ENCODE measurements around the gene LZTR1.
"Not testable (repeated sequence)": the region's sequence is repeated elsewhere in the genome, so short reads cannot be mapped to it uniquely, and the experiment has no call there.

The LZTR1 gene

DNA sequence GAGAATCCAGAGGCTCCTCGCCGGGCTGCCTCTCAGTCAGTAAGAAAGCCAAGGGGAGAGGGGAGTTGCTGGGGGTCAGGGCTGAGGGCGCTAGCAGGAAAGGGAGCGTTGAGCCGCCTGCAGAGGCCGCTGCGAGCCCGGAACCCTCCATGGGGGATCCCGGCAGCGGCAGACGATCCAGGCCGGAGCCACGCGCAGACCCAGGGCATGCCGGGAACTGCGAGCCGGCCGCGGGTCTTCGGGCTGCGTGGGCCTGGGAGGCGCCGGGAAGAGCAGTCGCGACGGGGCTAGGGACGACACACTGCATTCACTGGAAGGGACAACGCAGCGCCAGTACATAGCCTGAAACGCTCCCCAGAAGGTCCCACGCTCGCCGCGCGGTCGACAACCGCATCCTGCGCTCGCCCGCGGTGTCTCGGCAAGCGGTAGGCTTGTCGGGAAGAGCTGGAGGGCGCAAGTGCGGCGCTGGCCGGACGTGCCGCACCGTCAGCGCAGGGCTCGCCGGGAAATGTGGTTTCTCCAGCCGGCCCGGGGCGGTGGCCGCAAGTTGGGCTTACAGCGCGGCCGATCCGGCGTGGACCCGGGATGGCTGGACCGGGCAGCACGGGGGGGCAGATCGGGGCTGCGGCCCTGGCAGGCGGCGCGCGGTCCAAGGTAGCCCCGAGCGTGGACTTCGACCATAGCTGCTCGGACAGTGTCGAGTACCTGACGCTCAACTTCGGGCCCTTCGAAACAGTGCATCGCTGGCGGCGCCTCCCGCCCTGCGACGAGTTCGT is at the start of gene LZTR1:
TSS of gene LZTR1 (plus strand) at position 511 of the 776 bp plus-strand sequence. CDS start at position 586, 75 bp downstream.
- Histone ChIP-seq H3K9ac (ENCODE audit: low read depth, low read length) (peak within 1 kb of the TSS; percentile 89), H3K36me3 (ENCODE audit: insufficient read depth, low read length) (no peaks in the 10 kb centered on the region), H3K4me1 (ENCODE audit: insufficient read depth, low read length) (peaks cover 5% of the 10 kb centered on the region; the same call in 1 of the 2 replicates), H3K9me3 (ENCODE audit: control insufficient read depth, insufficient read depth, low read length) (peaks cover 6% of the 10 kb centered on the region; the same call in 1 of the 2 replicates)

DNA sequence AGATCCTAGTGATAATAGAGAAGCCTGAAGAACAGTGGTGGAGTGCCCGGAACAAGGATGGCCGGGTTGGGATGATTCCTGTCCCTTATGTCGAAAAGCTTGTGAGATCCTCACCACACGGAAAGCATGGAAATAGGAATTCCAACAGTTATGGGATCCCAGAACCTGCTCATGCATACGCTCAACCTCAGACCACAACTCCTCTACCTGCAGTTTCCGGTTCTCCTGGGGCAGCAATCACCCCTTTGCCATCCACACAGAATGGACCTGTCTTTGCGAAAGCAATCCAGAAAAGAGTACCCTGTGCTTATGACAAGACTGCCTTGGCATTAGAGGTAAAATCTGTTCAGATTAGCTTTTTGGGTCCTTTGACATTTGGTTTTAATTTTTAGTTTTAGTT is 48.2 kb upstream of the LZTR1 start:
- no peaks in the 10 kb centered on the region for H3K9me3 ChIP-seq (ENCODE audit: control insufficient read depth, insufficient read depth, low read length)
- no peak overlapping the region for H3K9ac ChIP-seq (ENCODE audit: low read depth, low read length)
- no peaks in the 10 kb centered on the region for H3K4me1 ChIP-seq (ENCODE audit: insufficient read depth, low read length)
- peaks cover 9% of the 10 kb centered on the region; the same call in 1 of the 2 replicates for H3K36me3 ChIP-seq (ENCODE audit: insufficient read depth, low read length)

GRCh38 chr22:20935049-20935448 is 47.0 kb upstream of the LZTR1 start:
- not testable (repeated sequence) for H3K9me3 ChIP-seq (ENCODE audit: control insufficient read depth, insufficient read depth, low read length); H3K4me1 ChIP-seq (ENCODE audit: insufficient read depth, low read length); H3K9ac ChIP-seq (ENCODE audit: low read depth, low read length); H3K36me3 ChIP-seq (ENCODE audit: insufficient read depth, low read length)

DNA sequence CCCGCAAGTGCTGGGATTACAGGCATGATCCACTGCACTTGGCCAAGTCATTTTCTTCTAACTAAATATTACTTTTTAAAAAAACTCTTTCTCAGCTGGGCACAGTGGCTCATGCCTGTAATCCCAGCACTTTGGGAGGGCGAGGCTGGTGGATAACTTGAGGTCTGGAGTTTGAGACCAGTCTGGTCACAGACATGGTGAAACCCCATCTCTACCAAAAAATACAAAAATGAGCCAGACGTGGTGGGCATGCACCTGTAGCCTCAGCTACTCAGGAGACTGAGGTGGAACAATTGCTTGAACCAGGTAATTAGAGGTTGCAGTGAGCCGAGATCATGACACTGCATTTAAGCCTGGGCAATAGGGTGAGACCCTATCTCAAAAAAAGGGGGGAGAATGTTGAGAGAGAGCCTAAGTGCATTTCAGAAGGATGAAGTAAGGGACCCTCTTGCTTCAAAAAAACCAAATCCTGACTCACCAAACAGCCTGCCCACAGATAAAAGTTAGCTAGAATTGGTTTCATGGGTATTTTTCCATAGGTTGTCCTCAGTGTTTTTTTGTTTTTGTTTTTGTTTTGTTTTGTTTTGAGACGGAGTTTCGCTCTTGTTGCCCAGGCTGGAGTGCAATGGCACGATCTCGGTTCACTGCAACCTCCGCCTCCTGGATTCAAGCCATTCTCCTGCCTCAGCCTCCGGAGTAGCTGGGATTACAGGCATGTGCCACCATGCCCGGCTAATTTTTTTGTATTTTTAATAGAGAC is 46.1 kb upstream of the LZTR1 start:
- H3K36me3 ChIP-seq (ENCODE audit: insufficient read depth, low read length); H3K4me1 ChIP-seq (ENCODE audit: insufficient read depth, low read length); H3K9me3 ChIP-seq (ENCODE audit: control insufficient read depth, insufficient read depth, low read length); H3K9ac ChIP-seq (ENCODE audit: low read depth, low read length): not testable (repeated sequence)

DNA sequence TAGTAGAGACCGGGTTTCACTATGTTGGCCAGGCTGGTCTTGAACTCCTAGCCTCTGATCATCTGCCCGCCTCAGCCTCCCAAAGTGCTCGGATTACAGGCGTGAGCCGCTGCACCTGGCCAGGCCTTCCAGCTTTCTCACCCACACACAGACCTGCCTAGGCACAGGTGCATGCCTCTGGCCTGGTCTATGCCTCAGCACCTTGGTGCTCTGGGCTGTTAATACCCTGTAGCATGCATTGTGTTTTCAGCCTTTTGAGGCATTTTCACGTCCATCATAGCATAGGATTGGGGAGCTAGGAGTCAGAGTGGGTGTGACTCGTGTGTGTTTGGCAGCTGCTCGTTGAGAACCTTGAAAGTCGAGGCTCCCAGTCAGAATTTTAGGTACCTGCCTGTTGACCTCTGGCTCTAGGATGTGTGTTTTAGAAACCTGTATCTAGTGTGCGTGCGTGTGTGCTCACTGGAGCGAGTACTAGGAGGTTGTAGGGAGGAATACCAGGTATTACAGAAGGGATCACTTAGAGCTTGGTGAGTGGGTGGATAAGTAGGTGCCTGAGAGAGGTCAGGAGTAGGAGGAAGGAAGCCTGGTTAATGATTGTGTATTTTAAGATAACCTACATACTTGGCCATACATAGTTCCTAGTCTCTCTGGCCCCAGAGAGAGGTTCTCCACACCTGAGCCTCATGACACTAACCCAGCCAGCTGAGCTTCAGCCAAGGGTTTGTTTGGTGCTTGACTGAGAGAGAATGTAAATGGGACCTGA is 44.9 kb upstream of the LZTR1 start:
- H3K9ac ChIP-seq (ENCODE audit: low read depth, low read length), result no peak overlapping the region

DNA sequence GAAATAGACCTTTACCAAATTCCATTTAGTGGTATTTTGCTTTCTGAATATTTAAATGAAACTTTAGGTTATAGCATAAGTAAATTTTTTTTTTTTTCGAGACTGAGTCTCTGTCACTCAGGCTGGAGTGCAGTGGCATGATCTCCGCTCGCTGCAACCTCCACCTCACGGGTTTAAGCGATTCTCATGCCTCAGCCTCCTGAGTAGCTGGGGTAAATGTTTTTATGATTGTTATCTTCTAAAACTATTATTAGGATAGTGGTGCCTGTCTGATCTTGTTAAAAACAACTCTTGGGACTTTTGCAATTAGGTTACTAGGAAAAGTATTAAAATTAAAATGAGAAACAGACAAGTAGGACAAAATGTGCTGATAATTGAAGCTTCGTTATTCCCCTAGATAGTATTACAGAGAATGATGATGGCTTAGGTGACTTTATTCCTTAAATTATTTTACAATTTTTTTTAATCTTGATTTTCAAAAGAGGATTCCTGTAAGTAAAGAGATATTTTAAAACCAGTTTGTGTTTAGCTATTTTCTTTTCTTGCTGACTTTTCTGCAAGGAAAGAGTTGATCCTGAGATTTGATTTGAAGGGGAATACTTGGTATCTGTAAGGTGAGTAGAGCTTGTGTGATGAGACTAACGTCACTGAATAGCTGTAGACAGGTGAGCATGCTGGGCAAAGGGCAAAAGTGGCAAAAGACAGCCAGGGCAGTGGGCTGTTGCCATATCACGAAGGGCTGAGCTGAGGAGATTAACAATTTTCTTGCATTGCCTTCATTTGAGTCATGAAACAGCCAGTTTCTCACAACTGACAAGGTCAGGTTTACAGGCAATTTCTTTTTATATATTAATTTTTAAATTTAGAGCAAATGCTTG is 44.1 kb upstream of the LZTR1 start:
- Histone ChIP-seq H3K9ac (ENCODE audit: low read depth, low read length) (no peak overlapping the region), H3K36me3 (ENCODE audit: insufficient read depth, low read length) (peaks cover 9% of the 10 kb centered on the region; the same call in 1 of the 2 replicates), H3K9me3 (ENCODE audit: control insufficient read depth, insufficient read depth, low read length) (no peaks in the 10 kb centered on the region), H3K4me1 (ENCODE audit: insufficient read depth, low read length) (no peaks in the 10 kb centered on the region)

More for the DNA sequence above, 44.9 kb upstream of the LZTR1 start:
- H3K9me3 ChIP-seq (ENCODE audit: control insufficient read depth, insufficient read depth, low read length), result no peaks in the 10 kb centered on the region
- no peaks in the 10 kb centered on the region for H3K4me1 ChIP-seq (ENCODE audit: insufficient read depth, low read length)
- H3K36me3 ChIP-seq (ENCODE audit: insufficient read depth, low read length), result peaks cover 9% of the 10 kb centered on the region; the same call in 1 of the 2 replicates

DNA sequence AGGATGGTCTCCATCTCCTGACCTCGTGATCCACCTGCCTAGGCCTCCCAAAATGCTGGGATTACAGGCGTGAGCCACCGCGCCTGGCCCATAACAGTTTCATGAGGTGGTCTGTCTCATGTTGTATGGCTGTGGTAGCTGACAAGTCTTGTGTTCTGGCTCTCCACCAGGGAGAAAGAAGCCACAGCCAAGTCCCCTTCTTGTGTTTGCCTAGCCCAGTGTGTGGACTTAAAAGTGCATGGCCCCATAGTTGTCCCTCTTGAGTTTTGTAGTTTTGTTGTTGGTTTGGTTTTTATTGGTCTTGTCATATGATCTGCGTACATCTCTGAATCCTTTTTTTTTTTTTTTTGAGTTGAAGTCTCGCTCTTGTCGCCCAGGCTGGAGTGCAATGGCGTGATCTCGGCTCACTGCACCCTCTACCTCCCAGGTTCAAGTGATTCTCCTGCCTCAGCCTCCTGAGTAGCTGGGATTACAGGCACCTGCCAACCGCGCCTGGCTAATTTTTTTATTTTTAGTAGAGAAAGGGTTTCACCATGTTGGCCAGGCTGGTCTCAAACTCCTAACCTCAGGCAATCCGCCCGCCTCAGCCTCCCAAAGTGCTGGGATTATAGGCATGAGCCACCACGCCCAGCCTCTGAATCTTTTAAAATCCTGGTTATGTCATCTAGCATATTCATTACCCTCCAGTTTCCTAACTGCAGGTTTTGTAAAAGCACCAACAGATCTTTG is 42.5 kb upstream of the LZTR1 start:
- H3K9me3 ChIP-seq (ENCODE audit: control insufficient read depth, insufficient read depth, low read length); H3K36me3 ChIP-seq (ENCODE audit: insufficient read depth, low read length); H3K4me1 ChIP-seq (ENCODE audit: insufficient read depth, low read length); H3K9ac ChIP-seq (ENCODE audit: low read depth, low read length): not testable (repeated sequence)

DNA sequence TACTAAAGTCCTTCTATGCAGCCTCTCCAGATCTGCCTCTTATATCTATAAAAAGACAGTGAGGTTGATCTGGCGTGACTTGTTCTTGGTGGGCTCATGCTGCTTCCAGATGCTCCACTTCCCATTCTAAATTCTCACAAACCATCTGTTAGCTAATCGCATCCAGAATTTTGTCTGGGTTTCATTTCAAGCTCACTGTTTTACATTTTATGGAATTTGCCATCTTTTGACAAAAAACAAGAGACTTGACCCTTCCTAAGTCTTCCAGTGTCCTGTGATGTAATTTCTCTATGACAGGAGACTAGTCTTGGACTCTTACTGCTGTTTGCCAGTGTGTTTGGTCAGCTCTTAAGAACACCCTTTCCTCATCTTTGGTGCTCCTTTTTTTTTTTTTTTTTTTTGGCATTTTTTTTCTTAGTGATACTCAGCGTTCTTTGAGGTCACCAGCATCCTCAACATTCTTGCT is 41.9 kb upstream of the LZTR1 start:
- Histone ChIP-seq H3K4me1 (ENCODE audit: insufficient read depth, low read length) (no peaks in the 10 kb centered on the region), H3K9me3 (ENCODE audit: control insufficient read depth, insufficient read depth, low read length) (no peaks in the 10 kb centered on the region), H3K36me3 (ENCODE audit: insufficient read depth, low read length) (no peaks in the 10 kb centered on the region), H3K9ac (ENCODE audit: low read depth, low read length) (no peak overlapping the region)

DNA sequence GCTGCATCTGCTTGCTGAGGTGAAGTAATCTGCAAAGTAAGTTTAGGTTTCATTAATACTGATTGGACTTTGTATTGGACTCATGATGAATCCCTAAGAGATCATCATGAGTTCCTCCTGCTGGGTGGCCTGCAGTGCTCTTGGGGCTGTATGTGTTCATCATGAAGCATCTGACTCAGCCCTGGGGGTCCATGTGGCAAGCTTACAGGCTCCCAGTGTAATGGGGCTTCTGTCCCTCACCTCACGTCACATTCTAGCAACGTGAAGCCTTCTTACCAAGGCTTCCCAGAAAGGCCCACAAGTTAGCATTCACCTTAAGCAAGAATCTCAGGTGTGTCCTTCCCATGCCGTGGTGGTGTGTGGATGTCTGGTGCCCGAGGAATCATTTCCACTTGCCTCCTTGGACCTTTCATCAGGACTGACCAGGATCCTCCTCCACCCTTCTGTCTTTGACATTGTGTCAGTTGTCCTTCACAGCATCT is 41.2 kb upstream of the LZTR1 start:
- no peaks in the 10 kb centered on the region for H3K4me1 ChIP-seq (ENCODE audit: insufficient read depth, low read length)
- H3K36me3 ChIP-seq (ENCODE audit: insufficient read depth, low read length), result no peaks in the 10 kb centered on the region
- H3K9ac ChIP-seq (ENCODE audit: low read depth, low read length), result no peak overlapping the region
- no peaks in the 10 kb centered on the region for H3K9me3 ChIP-seq (ENCODE audit: control insufficient read depth, insufficient read depth, low read length)

DNA sequence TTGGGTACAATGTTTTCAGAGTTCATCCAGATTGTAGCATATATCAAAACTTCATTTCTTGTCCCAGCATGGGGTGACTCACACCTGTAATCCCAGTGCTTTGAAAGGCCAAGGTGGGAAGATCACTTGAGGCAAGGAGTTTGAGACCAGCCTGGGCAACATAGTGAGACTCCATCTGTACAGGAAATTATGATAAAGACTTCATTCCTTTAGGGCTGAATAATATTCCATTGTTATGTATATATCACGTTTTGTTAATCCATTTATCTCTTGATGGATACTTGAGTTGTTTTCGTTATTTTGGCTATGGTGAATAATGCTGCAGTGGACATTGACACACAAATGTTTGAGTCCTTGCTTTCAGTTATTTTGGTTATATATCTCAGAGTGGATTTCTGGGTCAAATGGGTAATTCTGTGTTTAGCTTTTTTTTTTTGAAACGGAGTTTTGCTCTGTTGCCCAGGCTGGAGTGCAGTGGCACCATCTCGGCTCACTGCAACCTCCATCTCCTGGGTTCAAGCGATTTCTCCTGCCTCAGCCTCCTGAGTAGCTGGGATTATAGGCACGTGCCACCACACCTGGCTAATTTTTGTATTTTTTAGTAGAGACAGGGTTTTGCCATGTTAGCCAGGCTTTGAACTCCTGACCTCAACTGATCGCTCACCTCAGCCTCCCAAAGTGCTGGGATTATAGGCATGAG is 39.7 kb upstream of the LZTR1 start:
- not testable (repeated sequence) for H3K36me3 ChIP-seq (ENCODE audit: insufficient read depth, low read length); H3K9me3 ChIP-seq (ENCODE audit: control insufficient read depth, insufficient read depth, low read length); H3K9ac ChIP-seq (ENCODE audit: low read depth, low read length); H3K4me1 ChIP-seq (ENCODE audit: insufficient read depth, low read length)

GRCh38 chr22:20943104-20943933 is 38.8 kb upstream of the LZTR1 start:
- no peaks in the 10 kb centered on the region for H3K36me3 ChIP-seq (ENCODE audit: insufficient read depth, low read length)
- H3K9me3 ChIP-seq (ENCODE audit: control insufficient read depth, insufficient read depth, low read length), result no peaks in the 10 kb centered on the region
- H3K9ac ChIP-seq (ENCODE audit: low read depth, low read length), result no peak overlapping the region
- H3K4me1 ChIP-seq (ENCODE audit: insufficient read depth, low read length), result no peaks in the 10 kb centered on the region

DNA sequence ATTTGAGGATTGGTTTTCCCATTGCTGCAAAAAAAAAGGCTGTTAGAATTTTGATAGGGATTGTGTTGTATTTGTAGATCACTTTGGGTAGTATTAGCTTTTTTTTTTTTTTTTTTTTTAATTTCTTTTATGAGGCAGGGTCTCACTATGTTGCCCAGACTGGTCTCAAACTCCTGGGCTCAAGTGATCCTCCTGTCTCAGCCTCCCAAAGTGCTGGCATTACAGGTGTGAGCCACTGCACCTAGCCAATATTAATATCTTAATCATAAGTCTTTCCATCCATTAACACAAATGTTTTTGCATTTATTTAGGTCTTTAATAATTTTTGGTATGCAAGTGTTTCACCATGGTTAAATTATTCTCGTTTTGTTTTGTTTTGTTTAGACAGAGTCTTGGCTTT is 38.1 kb upstream of the LZTR1 start:
- H3K9me3 ChIP-seq (ENCODE audit: control insufficient read depth, insufficient read depth, low read length), result no peaks in the 10 kb centered on the region
- no peaks in the 10 kb centered on the region for H3K36me3 ChIP-seq (ENCODE audit: insufficient read depth, low read length)
- no peaks in the 10 kb centered on the region for H3K4me1 ChIP-seq (ENCODE audit: insufficient read depth, low read length)
- no peak overlapping the region for H3K9ac ChIP-seq (ENCODE audit: low read depth, low read length)

Data from ES-I3 (cell line).